ENCODE measurements around the gene ATP6V1A.

ATP6V1A gene

DNA sequence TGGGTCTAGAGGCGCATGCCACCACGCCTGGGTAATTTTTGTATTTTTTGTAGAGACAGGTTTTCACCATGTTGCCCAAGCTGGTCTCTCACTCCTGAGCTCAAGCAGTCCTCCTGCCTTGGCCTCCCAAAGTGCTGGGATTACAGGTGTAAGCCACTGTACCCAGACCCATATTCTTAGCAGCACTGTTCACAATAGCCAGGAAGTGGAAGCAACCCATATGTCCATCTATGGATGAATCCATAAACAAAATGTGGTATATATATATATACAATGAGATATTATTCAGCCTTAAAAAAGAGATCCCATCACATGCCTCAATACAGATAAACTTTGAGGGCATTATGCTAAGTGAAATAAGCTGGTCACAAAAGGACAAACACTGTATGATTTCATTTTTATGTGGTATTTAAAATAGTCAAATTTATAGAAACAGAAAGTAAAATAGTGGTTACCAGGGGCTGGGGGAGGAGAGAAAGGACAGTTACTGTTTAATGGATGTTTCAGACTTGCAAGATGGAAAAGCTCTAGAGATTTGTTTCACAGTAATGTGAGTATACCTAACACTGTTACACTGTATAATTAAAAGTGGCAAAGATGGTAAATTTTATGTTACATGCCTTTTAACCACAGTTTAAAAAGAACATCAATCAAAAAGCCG is 56.1 kb downstream of the ATP6V1A start:
- Histone ChIP-seq H3K9me3 (ENCODE audit: severe bottlenecking) (no peaks in the 10 kb centered on the region), H3K27ac (ENCODE audit: poor library complexity, severe bottlenecking) (no peak overlapping the region), H3K4me3 (ENCODE audit: severe bottlenecking) (no peak overlapping the region), H3K36me3 (ENCODE audit: low read depth) (peaks cover 59% of the 10 kb centered on the region), H3K27me3 (ENCODE audit: insufficient read depth, poor library complexity, severe bottlenecking) (no peaks in the 10 kb centered on the region), H3K4me1 (ENCODE audit: insufficient read depth, poor library complexity, severe bottlenecking) (no peaks in the 10 kb centered on the region)
- no peak for TF ChIP-seq CTCF (IDR thresholded peaks at IDR 0.05; ENCODE audit: poor library complexity, severe bottlenecking)
- ATAC-seq (ENCODE audit: low read depth) = no peak
- no peak for DNase-seq (ENCODE audit: low spot score)

- DNase-seq (ENCODE audit: low spot score) = no peak
- no peak for ATAC-seq (ENCODE audit: low read depth)
- H3K27me3 ChIP-seq (ENCODE audit: insufficient read depth, poor library complexity, severe bottlenecking) = no peaks in the 10 kb centered on the region
- no peaks in the 10 kb centered on the region for H3K4me1 ChIP-seq (ENCODE audit: insufficient read depth, poor library complexity, severe bottlenecking)
- no peak overlapping the region for H3K4me3 ChIP-seq (ENCODE audit: severe bottlenecking)
- H3K9me3 ChIP-seq (ENCODE audit: severe bottlenecking) = no peaks in the 10 kb centered on the region
- no peak for TF ChIP-seq CTCF (IDR thresholded peaks at IDR 0.05; ENCODE audit: poor library complexity, severe bottlenecking)
- H3K27ac ChIP-seq (ENCODE audit: poor library complexity, severe bottlenecking) = no peak overlapping the region
- peaks cover 46% of the 10 kb centered on the region for H3K36me3 ChIP-seq (ENCODE audit: low read depth)
These were observed 57.8 kb downstream of the ATP6V1A start for GRCh38 chr3:113804661-113805060.

- TF ChIP-seq CTCF (IDR thresholded peaks at IDR 0.05; ENCODE audit: poor library complexity, severe bottlenecking) = no peak
- H3K36me3 ChIP-seq (ENCODE audit: low read depth) = peaks cover 45% of the 10 kb centered on the region
- DNase-seq (ENCODE audit: low spot score) (no peak), ATAC-seq (ENCODE audit: low read depth) (no peak)
- no peaks in the 10 kb centered on the region for H3K4me1 ChIP-seq (ENCODE audit: insufficient read depth, poor library complexity, severe bottlenecking)
- no peak overlapping the region for H3K4me3 ChIP-seq (ENCODE audit: severe bottlenecking)
- no peak overlapping the region for H3K27ac ChIP-seq (ENCODE audit: poor library complexity, severe bottlenecking)
- no peaks in the 10 kb centered on the region for H3K9me3 ChIP-seq (ENCODE audit: severe bottlenecking)
- no peaks in the 10 kb centered on the region for H3K27me3 ChIP-seq (ENCODE audit: insufficient read depth, poor library complexity, severe bottlenecking)
These were observed 58.4 kb downstream of the ATP6V1A start for GRCh38 chr3:113805249-113805648.

DNA sequence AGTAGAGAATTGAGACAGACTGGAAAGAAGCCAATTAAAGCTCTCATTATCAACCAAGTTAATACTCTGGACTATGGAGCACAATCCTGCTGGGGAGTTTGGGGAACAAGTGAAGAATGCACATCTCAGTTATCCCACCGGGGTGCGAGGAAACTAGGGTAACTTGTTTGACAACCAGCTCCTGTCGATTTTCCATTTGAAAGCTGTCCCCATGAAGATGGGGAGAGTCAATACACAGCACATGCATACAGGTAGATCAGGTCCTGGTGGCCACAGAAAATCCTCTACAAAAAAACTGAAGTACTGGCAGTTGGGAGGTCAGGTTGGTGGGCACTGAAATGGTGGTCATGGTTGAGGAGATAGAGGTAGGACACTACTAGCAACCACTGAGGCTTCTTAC is 66.0 kb downstream of the ATP6V1A start:
- Histone ChIP-seq H3K36me3 (ENCODE audit: low read depth) (peaks cover 6% of the 10 kb centered on the region; the same call in 1 of the 2 replicates), H3K4me3 (ENCODE audit: severe bottlenecking) (no peak overlapping the region), H3K27me3 (ENCODE audit: insufficient read depth, poor library complexity, severe bottlenecking) (no peaks in the 10 kb centered on the region), H3K4me1 (ENCODE audit: insufficient read depth, poor library complexity, severe bottlenecking) (no peaks in the 10 kb centered on the region), H3K9me3 (ENCODE audit: severe bottlenecking) (no peaks in the 10 kb centered on the region), H3K27ac (ENCODE audit: poor library complexity, severe bottlenecking) (no peak overlapping the region)
- TF ChIP-seq CTCF (IDR thresholded peaks at IDR 0.05; ENCODE audit: poor library complexity, severe bottlenecking) = no peak
- DNase-seq (ENCODE audit: low spot score) = no peak
- ATAC-seq (ENCODE audit: low read depth) = no peak

GRCh38 chr3:113819866-113820265 is 73.0 kb downstream of the ATP6V1A start:
- H3K36me3 ChIP-seq (ENCODE audit: low read depth) = no peaks in the 10 kb centered on the region
- no peak for TF ChIP-seq CTCF (IDR thresholded peaks at IDR 0.05; ENCODE audit: poor library complexity, severe bottlenecking)
- no peak overlapping the region for H3K27ac ChIP-seq (ENCODE audit: poor library complexity, severe bottlenecking)
- H3K9me3 ChIP-seq (ENCODE audit: severe bottlenecking) = no peaks in the 10 kb centered on the region
- no peak for ATAC-seq (ENCODE audit: low read depth)
- no peak overlapping the region for H3K4me3 ChIP-seq (ENCODE audit: severe bottlenecking)
- no peak for DNase-seq (ENCODE audit: low spot score)
- H3K27me3 ChIP-seq (ENCODE audit: insufficient read depth, poor library complexity, severe bottlenecking) = no peaks in the 10 kb centered on the region
- no peaks in the 10 kb centered on the region for H3K4me1 ChIP-seq (ENCODE audit: insufficient read depth, poor library complexity, severe bottlenecking)
